Measurements from ENCODE around the gene CABCOCO1.
"Not testable (repeated sequence)": the region's sequence is repeated elsewhere in the genome, so short reads cannot be mapped to it uniquely, and the experiment has no call there.

The CABCOCO1 gene

GRCh38 chr10:61692447-61693010 is 29.8 kb downstream of the CABCOCO1 start:
- no peaks in the 10 kb centered on the region for H3K9me3 ChIP-seq (ENCODE audit: control insufficient read depth, low read length)
- no peaks in the 10 kb centered on the region for H3K36me3 ChIP-seq (ENCODE audit: control insufficient read depth, insufficient read depth, low read length)
- H3K27me3 ChIP-seq (ENCODE audit: control insufficient read depth, insufficient read depth, low read length), result no peaks in the 10 kb centered on the region
- no peaks in the 10 kb centered on the region for H3K4me1 ChIP-seq (ENCODE audit: control insufficient read depth, insufficient read depth, low read length)
- H3K4me3 ChIP-seq (ENCODE audit: low read length), result no peak overlapping the region
- no peak overlapping the region for H3K9ac ChIP-seq (ENCODE audit: low read length)

GRCh38 chr10:61698968-61699655 is 36.4 kb downstream of the CABCOCO1 start:
- H3K27me3 ChIP-seq (ENCODE audit: control insufficient read depth, insufficient read depth, low read length), result no peaks in the 10 kb centered on the region
- H3K4me1 ChIP-seq (ENCODE audit: control insufficient read depth, insufficient read depth, low read length), result no peaks in the 10 kb centered on the region
- H3K9ac ChIP-seq (ENCODE audit: low read length), result no peak overlapping the region
- no peaks in the 10 kb centered on the region for H3K36me3 ChIP-seq (ENCODE audit: control insufficient read depth, insufficient read depth, low read length)
- no peaks in the 10 kb centered on the region for H3K9me3 ChIP-seq (ENCODE audit: control insufficient read depth, low read length)
- H3K4me3 ChIP-seq (ENCODE audit: low read length), result no peak overlapping the region

GRCh38 chr10:61701055-61701705 is 38.5 kb downstream of the CABCOCO1 start:
- no peaks in the 10 kb centered on the region for H3K9me3 ChIP-seq (ENCODE audit: control insufficient read depth, low read length)
- H3K36me3 ChIP-seq (ENCODE audit: control insufficient read depth, insufficient read depth, low read length), result no peaks in the 10 kb centered on the region
- no peak overlapping the region for H3K4me3 ChIP-seq (ENCODE audit: low read length)
- peaks cover 7% of the 10 kb centered on the region for H3K4me1 ChIP-seq (ENCODE audit: control insufficient read depth, insufficient read depth, low read length)
- no peaks in the 10 kb centered on the region for H3K27me3 ChIP-seq (ENCODE audit: control insufficient read depth, insufficient read depth, low read length)
- no peak overlapping the region for H3K9ac ChIP-seq (ENCODE audit: low read length)

- H3K9ac ChIP-seq (ENCODE audit: low read length), result no peak overlapping the region
- no peaks in the 10 kb centered on the region for H3K36me3 ChIP-seq (ENCODE audit: control insufficient read depth, insufficient read depth, low read length)
- no peaks in the 10 kb centered on the region for H3K9me3 ChIP-seq (ENCODE audit: control insufficient read depth, low read length)
- H3K4me3 ChIP-seq (ENCODE audit: low read length), result no peak overlapping the region
- peaks cover 7% of the 10 kb centered on the region for H3K4me1 ChIP-seq (ENCODE audit: control insufficient read depth, insufficient read depth, low read length)
- H3K27me3 ChIP-seq (ENCODE audit: control insufficient read depth, insufficient read depth, low read length), result no peaks in the 10 kb centered on the region
Measured at GRCh38 chr10:61701706-61702105, 39.0 kb downstream of the CABCOCO1 start.

GRCh38 chr10:61702584-61702983 is 39.9 kb downstream of the CABCOCO1 start:
- no peaks in the 10 kb centered on the region for H3K9me3 ChIP-seq (ENCODE audit: control insufficient read depth, low read length)
- no peak overlapping the region for H3K9ac ChIP-seq (ENCODE audit: low read length)
- H3K36me3 ChIP-seq (ENCODE audit: control insufficient read depth, insufficient read depth, low read length), result no peaks in the 10 kb centered on the region
- H3K4me3 ChIP-seq (ENCODE audit: low read length), result no peak overlapping the region
- H3K4me1 ChIP-seq (ENCODE audit: control insufficient read depth, insufficient read depth, low read length), result peaks cover 7% of the 10 kb centered on the region
- no peaks in the 10 kb centered on the region for H3K27me3 ChIP-seq (ENCODE audit: control insufficient read depth, insufficient read depth, low read length)

GRCh38 chr10:61705022-61705613 is 42.4 kb downstream of the CABCOCO1 start:
- Histone ChIP-seq H3K9ac (ENCODE audit: low read length) (no peak overlapping the region), H3K36me3 (ENCODE audit: control insufficient read depth, insufficient read depth, low read length) (no peaks in the 10 kb centered on the region), H3K4me3 (ENCODE audit: low read length) (no peak overlapping the region), H3K27me3 (ENCODE audit: control insufficient read depth, insufficient read depth, low read length) (no peaks in the 10 kb centered on the region), H3K9me3 (ENCODE audit: control insufficient read depth, low read length) (no peaks in the 10 kb centered on the region), H3K4me1 (ENCODE audit: control insufficient read depth, insufficient read depth, low read length) (peaks cover 7% of the 10 kb centered on the region)

GRCh38 chr10:61708846-61709245 is 46.1 kb downstream of the CABCOCO1 start:
- H3K4me1 ChIP-seq (ENCODE audit: control insufficient read depth, insufficient read depth, low read length), result peaks cover 7% of the 10 kb centered on the region
- no peaks in the 10 kb centered on the region for H3K36me3 ChIP-seq (ENCODE audit: control insufficient read depth, insufficient read depth, low read length)
- H3K27me3 ChIP-seq (ENCODE audit: control insufficient read depth, insufficient read depth, low read length), result no peaks in the 10 kb centered on the region
- H3K9ac ChIP-seq (ENCODE audit: low read length), result no peak overlapping the region
- no peak overlapping the region for H3K4me3 ChIP-seq (ENCODE audit: low read length)
- no peaks in the 10 kb centered on the region for H3K9me3 ChIP-seq (ENCODE audit: control insufficient read depth, low read length)

GRCh38 chr10:61712105-61712504 is 49.4 kb downstream of the CABCOCO1 start:
- H3K9ac ChIP-seq (ENCODE audit: low read length); H3K4me3 ChIP-seq (ENCODE audit: low read length): not testable (repeated sequence)

GRCh38 chr10:61719475-61719874 is 56.7 kb downstream of the CABCOCO1 start:
- H3K4me3 ChIP-seq (ENCODE audit: low read length); H3K27me3 ChIP-seq (ENCODE audit: control insufficient read depth, insufficient read depth, low read length); H3K9me3 ChIP-seq (ENCODE audit: control insufficient read depth, low read length); H3K4me1 ChIP-seq (ENCODE audit: control insufficient read depth, insufficient read depth, low read length); H3K36me3 ChIP-seq (ENCODE audit: control insufficient read depth, insufficient read depth, low read length); H3K9ac ChIP-seq (ENCODE audit: low read length): not testable (repeated sequence)

More at GRCh38 chr10:61712105-61712504, 49.4 kb downstream of the CABCOCO1 start:
- H3K9me3 ChIP-seq (ENCODE audit: control insufficient read depth, low read length); H3K36me3 ChIP-seq (ENCODE audit: control insufficient read depth, insufficient read depth, low read length); H3K27me3 ChIP-seq (ENCODE audit: control insufficient read depth, insufficient read depth, low read length); H3K4me1 ChIP-seq (ENCODE audit: control insufficient read depth, insufficient read depth, low read length): not testable (repeated sequence)

GRCh38 chr10:61719906-61720305 is 57.2 kb downstream of the CABCOCO1 start:
- H3K4me3 ChIP-seq (ENCODE audit: low read length), result no peak overlapping the region
- H3K9ac ChIP-seq (ENCODE audit: low read length), result no peak overlapping the region
- no peaks in the 10 kb centered on the region for H3K36me3 ChIP-seq (ENCODE audit: control insufficient read depth, insufficient read depth, low read length)
- H3K27me3 ChIP-seq (ENCODE audit: control insufficient read depth, insufficient read depth, low read length), result no peaks in the 10 kb centered on the region
- no peaks in the 10 kb centered on the region for H3K9me3 ChIP-seq (ENCODE audit: control insufficient read depth, low read length)
- no peaks in the 10 kb centered on the region for H3K4me1 ChIP-seq (ENCODE audit: control insufficient read depth, insufficient read depth, low read length)

GRCh38 chr10:61721431-61721830 is 58.7 kb downstream of the CABCOCO1 start:
- no peaks in the 10 kb centered on the region for H3K27me3 ChIP-seq (ENCODE audit: control insufficient read depth, insufficient read depth, low read length)
- H3K9me3 ChIP-seq (ENCODE audit: control insufficient read depth, low read length), result no peaks in the 10 kb centered on the region
- H3K36me3 ChIP-seq (ENCODE audit: control insufficient read depth, insufficient read depth, low read length), result no peaks in the 10 kb centered on the region
- H3K9ac ChIP-seq (ENCODE audit: low read length), result no peak overlapping the region
- H3K4me1 ChIP-seq (ENCODE audit: control insufficient read depth, insufficient read depth, low read length), result no peaks in the 10 kb centered on the region
- H3K4me3 ChIP-seq (ENCODE audit: low read length), result no peak overlapping the region

- not testable (repeated sequence) for H3K27me3 ChIP-seq (ENCODE audit: control insufficient read depth, insufficient read depth, low read length); H3K4me1 ChIP-seq (ENCODE audit: control insufficient read depth, insufficient read depth, low read length); H3K4me3 ChIP-seq (ENCODE audit: low read length); H3K9ac ChIP-seq (ENCODE audit: low read length); H3K9me3 ChIP-seq (ENCODE audit: control insufficient read depth, low read length); H3K36me3 ChIP-seq (ENCODE audit: control insufficient read depth, insufficient read depth, low read length)
Measured at GRCh38 chr10:61725221-61725620, 62.5 kb downstream of the CABCOCO1 start.

Data from mucosa of stomach (tissue), 1 donor.